Right lobe of liver (tissue), 6 donors: Measurements from ENCODE around the gene SSUH2. TPM values are rescaled to one million over a fixed set of nuclear protein-coding genes. Genes with fewer than 3 reads are reported as not detected.

Experiments
- ATAC-seq, 4 donors: fragments of 200-7000 bp; cut with Tn5 transposase; one replicate each; pipeline ENCODE4 v1.9.1; 2020; ENCODE audit warnings: mild to moderate bottlenecking in 4 of 4, moderate library complexity in 4 of 4
- DNase-seq, 3 donors: peaks; one replicate each; pipeline ENCODE4 v3.0.0-alpha.2; 2020
- H3K27ac ChIP-seq, 3 donors: fragments of 200-600 bp; one replicate each; pipeline ENCODE4 v1.8.0; 2022
- H3K27me3 ChIP-seq, 2 donors: fragments of 200-600 bp; one replicate each; pipeline ENCODE4 v1.8.0; 2022
- H3K36me3 ChIP-seq, 4 donors: fragments of 200-600 bp; sonication (generic) in 1 of 4; one replicate each; pipeline versions ENCODE4 v1.5.1 to v1.8.0; 2017 to 2022; ENCODE audit warnings: control low read depth in 1 of 4
- H3K4me1 ChIP-seq, 4 donors: fragments of 200-600 bp; sonication (generic) in 1 of 4; one replicate each; pipeline versions ENCODE4 v1.5.1 to v1.8.0; 2017 to 2022; ENCODE audit warnings: control low read depth in 1 of 4
- H3K4me3 ChIP-seq, 3 donors: fragments of 200-600 bp; one replicate each; pipeline ENCODE4 v1.8.0; 2022
- H3K9me3 ChIP-seq, 4 donors: fragments of 200-600 bp; sonication (generic) in 1 of 4; one replicate each; pipeline versions ENCODE4 v1.5.1 to v1.8.0; 2017 to 2022; ENCODE audit warnings: control low read depth in 1 of 4
- CTCF ChIP-seq, 4 donors: fragments of 200-600 bp in 3 of 4; fragments of 450-650 bp in 1 of 4; IDR thresholded peaks; one replicate each; pipeline versions ENCODE4 v1.5.1 to v1.8.0; 2016 to 2022; ENCODE audit warnings: antibody characterized with exemption in 4 of 4, mild to moderate bottlenecking in 2 of 4
- POLR2A ChIP-seq: fragments of 450-650 bp; IDR thresholded peaks from one replicate; pipeline ENCODE4 v1.6.1; 2017; ENCODE audit warnings: antibody characterized with exemption, mild to moderate bottlenecking
- WGBS: methylation state at CpG from one replicate; pipeline ENCODE4 v1.1.6; 2018; ENCODE audit warnings: low coverage, low lambda C conversion rate; ENCODE audit not compliant: insufficient coverage; ENCODE audit errors: missing lambda C conversion rate; 5-methylcytosine and 5-hydroxymethylcytosine counted together
- intact Hi-C, 2 donors: fragments of 100-400 bp; cut with DNase I; formaldehyde crosslinking; loops; one replicate each; pipeline versions ENCODE4 v1.11.2 to v1.14.1; 2022
- total RNA-seq, 6 experiments: library from RNA; depleted of rRNA in 2 of 6; stranded (reverse); fragments of >200 nt in 2 of 6; fragmentation: NEBNext Ultra II Directional in 3 of 6; extraction: Animal tissue kit (Norgen Biotek cat#: 25700) in 3 of 6; gene quantifications; one replicate each; pipeline versions ENCODE4 v1.1.0 to v1.2.4, GENCODE V29; 2016 to 2023
- donor health status: DM: no; HTN: yes; CAD: no.
- donor health status: DM: no; HTN: no; CAD: no.
- donor health status: DM: no; HTN: no; CAD: no.
- donor health status: DM: no; HTN: yes; CAD: no.
- donor health status: DM: no; HTN: yes; CAD: no.

SSUH2 gene
- total RNA-seq, 6 experiments from 2014 or later: 0.09 to 2.0 (median 1.1) TPM; not detected in 1

- Histone ChIP-seq H3K27ac (no peak overlapping the region), H3K9me3 (no peaks in the 10 kb centered on the region), H3K4me3 (no peak overlapping the region), H3K27me3 (no peaks in the 10 kb centered on the region), H3K36me3 (no peaks in the 10 kb centered on the region), H3K4me1 (no peaks in the 10 kb centered on the region)
- ATAC-seq (no peak), DNase-seq (no peak)
- intact Hi-C loops: no loop called here
- TF ChIP-seq POLR2A: no peak
- TF ChIP-seq CTCF (IDR thresholded peaks at IDR 0.05): no peak
- WGBS: 61% methylated on average over 5 of the region's 7 CpGs
These were observed 15.8 kb upstream of the SSUH2 start for GRCh38 chr3:8660175-8661118.

GRCh38 chr3:8659242-8659641, 14.6 kb upstream of the SSUH2 start:
- Histone ChIP-seq H3K27me3 (no peaks in the 10 kb centered on the region), H3K4me1 (no peaks in the 10 kb centered on the region), H3K9me3 (no peaks in the 10 kb centered on the region), H3K36me3 (no peaks in the 10 kb centered on the region), H3K4me3 (no peak overlapping the region), H3K27ac (no peak overlapping the region)
- intact Hi-C loops: no loop called here
- TF ChIP-seq POLR2A: no peak
- TF ChIP-seq CTCF (IDR thresholded peaks at IDR 0.05): no peak
- DNase-seq (no peak), ATAC-seq (no peak)
- 94% methylated on average over 4 of the region's 4 CpGs for WGBS

GRCh38 chr3:8658306-8659212, 14.0 kb upstream of the SSUH2 start:
- TF ChIP-seq POLR2A (no peak), CTCF (IDR thresholded peaks at IDR 0.05) (no peak)
- DNase-seq (peak in 1 of 3 donors; percentile 56), ATAC-seq (peak; percentile 28 to 64 (median 41))
- H3K27ac ChIP-seq: no peak overlapping the region
- H3K9me3 ChIP-seq: no peaks in the 10 kb centered on the region
- H3K36me3 ChIP-seq: no peaks in the 10 kb centered on the region
- H3K4me1 ChIP-seq: no peaks in the 10 kb centered on the region
- no peaks in the 10 kb centered on the region for H3K27me3 ChIP-seq
- H3K4me3 ChIP-seq: no peak overlapping the region
- intact Hi-C loops: no loop called here
- WGBS: 31% methylated on average over 12 of the region's 12 CpGs

GRCh38 chr3:8657804-8658305, 13.3 kb upstream of the SSUH2 start:
- Histone ChIP-seq H3K27me3 (no peaks in the 10 kb centered on the region), H3K36me3 (no peaks in the 10 kb centered on the region), H3K4me3 (no peak overlapping the region), H3K27ac (no peak overlapping the region), H3K9me3 (no peaks in the 10 kb centered on the region), H3K4me1 (no peaks in the 10 kb centered on the region)
- intact Hi-C loops: no loop called here
- ATAC-seq (no peak), DNase-seq (no peak)
- no peak for TF ChIP-seq CTCF (IDR thresholded peaks at IDR 0.05)
- TF ChIP-seq POLR2A: no peak
- 60% methylated on average over 3 of the region's 8 CpGs for WGBS
